NT2/D1 (cell line): ENCODE data around the gene PSMF1.

Experiments
- DNase-seq: peaks from one replicate; pipeline ENCODE4 v3.0.0-alpha.2; 2011; ENCODE audit warnings: low read depth, low spot score
- H3K27me3 ChIP-seq: 2 replicates; pipeline ENCODE4 v1.6.0; 2011; ENCODE audit warnings: mild to moderate bottlenecking; ENCODE audit not compliant: insufficient read length, insufficient read depth
- H3K36me3 ChIP-seq: 2 replicates; pipeline ENCODE4 v1.6.1; 2011; ENCODE audit warnings: mild to moderate bottlenecking, low read length, mixed read lengths; ENCODE audit not compliant: insufficient read depth, insufficient read length
- H3K4me1 ChIP-seq: 2 replicates; pipeline ENCODE4 v1.5.1; 2011; ENCODE audit not compliant: insufficient read depth, insufficient read length
- H3K4me3 ChIP-seq: 2 replicates; pipeline ENCODE4 v1.5.1; 2011; ENCODE audit warnings: low read depth; ENCODE audit not compliant: insufficient read length
- H3K9ac ChIP-seq: 2 replicates; pipeline ENCODE4 v1.6.0; 2011; ENCODE audit warnings: low read depth; ENCODE audit not compliant: insufficient read length
- H3K9me3 ChIP-seq: 2 replicates; pipeline ENCODE4 v1.5.1; 2011; ENCODE audit warnings: mild to moderate bottlenecking, low read length; ENCODE audit not compliant: insufficient read depth
- SUZ12 ChIP-seq: IDR thresholded peaks from 2 replicates; pipeline ENCODE4 v1.6.1; 2011; ENCODE audit not compliant: insufficient read length, insufficient read depth; ENCODE audit errors: extremely low read depth
- YY1 ChIP-seq: IDR thresholded peaks from 2 replicates; pipeline ENCODE4 v1.6.1; 2011; ENCODE audit not compliant: insufficient read length, insufficient read depth
- ZNF274 ChIP-seq: IDR thresholded peaks from 2 replicates; pipeline ENCODE4 v1.6.1; 2011; ENCODE audit warnings: mild to moderate bottlenecking, low read depth, low read length

Gene PSMF1

GRCh38 chr20:1202762-1203504 is 84.5 kb downstream of the PSMF1 start, which contains the start of gene C20orf202:
Gene C20orf202, plus strand, starts transcription at chr20:1203454. Its CDS starts 132 bp downstream, at chr20:1203586.
- DNase-seq: no peak
- no peak within 1 kb of the TSS for H3K4me3 ChIP-seq
- H3K36me3 ChIP-seq: no peaks in the 10 kb centered on the region
- no peaks in the 10 kb centered on the region for H3K27me3 ChIP-seq
- TF ChIP-seq SUZ12 (no peak), YY1 (no peak), ZNF274 (no peak)
- no peaks in the 10 kb centered on the region for H3K9me3 ChIP-seq
- H3K9ac ChIP-seq: no peak within 1 kb of the TSS
- H3K4me1 ChIP-seq: no peaks in the 10 kb centered on the region

DNA sequence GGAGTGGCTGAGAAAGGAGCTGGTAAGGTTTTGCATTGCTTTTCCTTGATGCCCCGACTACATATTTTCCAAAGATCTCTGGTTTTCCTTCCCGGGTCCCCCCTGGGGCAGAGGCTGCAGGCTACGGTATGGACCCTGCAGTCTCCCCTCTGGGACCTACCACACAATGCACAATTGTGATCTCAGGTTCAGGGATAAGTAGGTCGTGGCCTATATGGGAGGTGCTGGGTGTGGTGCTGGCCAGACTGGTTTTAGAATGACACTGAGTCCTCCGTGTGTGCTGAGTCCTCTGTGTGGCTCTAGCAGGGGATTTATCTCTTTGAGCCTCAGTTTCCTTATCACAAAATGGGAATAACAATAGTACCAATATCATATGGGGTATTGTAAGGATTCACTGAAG is 85.2 kb downstream of the PSMF1 start:
- Histone ChIP-seq H3K9me3 (no peaks in the 10 kb centered on the region), H3K4me3 (no peak overlapping the region), H3K36me3 (no peaks in the 10 kb centered on the region), H3K4me1 (no peaks in the 10 kb centered on the region), H3K9ac (no peak overlapping the region), H3K27me3 (no peaks in the 10 kb centered on the region)
- no peak for DNase-seq
- TF ChIP-seq SUZ12 (no peak), ZNF274 (no peak), YY1 (no peak)

- no peaks in the 10 kb centered on the region for H3K4me1 ChIP-seq
- no peaks in the 10 kb centered on the region for H3K36me3 ChIP-seq
- H3K27me3 ChIP-seq: no peaks in the 10 kb centered on the region
- no peak overlapping the region for H3K9ac ChIP-seq
- H3K9me3 ChIP-seq: no peaks in the 10 kb centered on the region
- TF ChIP-seq ZNF274: no peak
- no peak for TF ChIP-seq YY1
- no peak for TF ChIP-seq SUZ12
- no peak for DNase-seq
- H3K4me3 ChIP-seq: no peak overlapping the region
Measured at GRCh38 chr20:1204113-1204512, 85.7 kb downstream of the PSMF1 start.

DNA sequence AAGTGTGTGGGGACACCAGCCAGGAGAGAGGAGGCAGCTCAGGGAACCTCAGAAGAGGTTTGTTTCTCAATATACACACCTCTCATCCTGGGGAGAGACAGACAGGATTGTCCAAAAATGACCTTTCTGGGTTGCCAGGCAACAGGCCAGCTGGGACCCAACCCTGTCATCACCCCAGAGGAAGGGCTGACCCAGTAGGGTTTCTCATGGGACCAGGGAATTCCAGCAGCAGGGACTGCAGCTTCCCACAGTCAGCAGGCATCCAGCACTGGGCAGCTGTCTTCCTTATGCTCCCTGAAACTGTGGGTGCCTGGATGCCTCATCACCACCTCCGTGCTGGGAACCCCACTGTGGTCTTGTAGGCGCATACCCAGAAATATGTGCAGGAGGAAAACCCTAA is 86.2 kb downstream of the PSMF1 start:
- no peaks in the 10 kb centered on the region for H3K36me3 ChIP-seq
- TF ChIP-seq YY1 (no peak), SUZ12 (no peak), ZNF274 (no peak)

GRCh38 chr20:1205802-1206201 is 87.4 kb downstream of the PSMF1 start:
- no peaks in the 10 kb centered on the region for H3K9me3 ChIP-seq
- no peaks in the 10 kb centered on the region for H3K4me1 ChIP-seq
- TF ChIP-seq ZNF274 (no peak), SUZ12 (no peak), YY1 (no peak)
- no peak overlapping the region for H3K9ac ChIP-seq
- no peaks in the 10 kb centered on the region for H3K27me3 ChIP-seq
- no peak overlapping the region for H3K4me3 ChIP-seq
- no peaks in the 10 kb centered on the region for H3K36me3 ChIP-seq
- DNase-seq: no peak

More for the DNA sequence above, 86.2 kb downstream of the PSMF1 start:
- Histone ChIP-seq H3K9me3 (no peaks in the 10 kb centered on the region), H3K4me1 (no peaks in the 10 kb centered on the region), H3K27me3 (no peaks in the 10 kb centered on the region), H3K4me3 (no peak overlapping the region), H3K9ac (no peak overlapping the region)
- DNase-seq: no peak

DNA sequence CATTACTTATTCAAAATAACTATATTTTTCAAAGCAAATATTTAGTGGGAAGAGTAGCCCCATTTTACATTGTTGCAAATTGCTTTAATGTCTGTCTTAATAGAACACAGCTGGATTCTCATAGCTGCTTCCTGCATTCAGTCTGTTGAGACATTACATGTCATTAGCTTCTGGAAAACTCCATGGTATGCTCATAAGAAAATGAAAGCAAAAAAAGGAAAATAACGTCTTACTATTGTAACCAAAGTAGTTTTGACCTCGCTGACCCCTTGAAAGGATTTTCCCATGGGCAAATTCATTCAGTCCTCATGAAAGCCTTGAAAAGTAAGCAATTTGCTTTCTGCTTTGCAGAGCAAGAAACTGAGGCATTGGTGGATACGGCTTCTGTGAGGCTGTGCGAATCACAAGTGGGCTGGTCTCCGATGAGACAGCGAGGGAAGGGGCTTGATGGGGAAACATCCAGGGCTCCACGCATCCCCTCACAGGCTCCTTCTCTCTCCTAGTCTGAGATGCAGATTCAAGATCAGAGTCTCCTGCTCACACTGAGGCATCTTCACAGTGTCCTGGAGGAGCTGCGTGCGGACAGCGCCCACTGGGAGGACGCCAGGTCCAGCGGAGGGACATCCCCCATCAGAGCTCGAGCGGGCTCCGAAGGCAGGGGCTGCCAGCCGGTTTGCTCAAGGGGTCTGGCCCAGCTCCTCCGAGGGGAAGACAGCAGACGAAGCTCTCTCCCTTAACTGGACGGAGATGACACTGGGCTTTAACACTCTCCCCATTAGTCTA is 88.2 kb downstream of the PSMF1 start:
- H3K9ac ChIP-seq: no peak overlapping the region
- no peaks in the 10 kb centered on the region for H3K9me3 ChIP-seq
- no peaks in the 10 kb centered on the region for H3K27me3 ChIP-seq
- no peak overlapping the region for H3K4me3 ChIP-seq
- no peaks in the 10 kb centered on the region for H3K36me3 ChIP-seq
- TF ChIP-seq YY1: no peak
- no peak for TF ChIP-seq SUZ12
- no peak for TF ChIP-seq ZNF274
- no peaks in the 10 kb centered on the region for H3K4me1 ChIP-seq
- no peak for DNase-seq

DNA sequence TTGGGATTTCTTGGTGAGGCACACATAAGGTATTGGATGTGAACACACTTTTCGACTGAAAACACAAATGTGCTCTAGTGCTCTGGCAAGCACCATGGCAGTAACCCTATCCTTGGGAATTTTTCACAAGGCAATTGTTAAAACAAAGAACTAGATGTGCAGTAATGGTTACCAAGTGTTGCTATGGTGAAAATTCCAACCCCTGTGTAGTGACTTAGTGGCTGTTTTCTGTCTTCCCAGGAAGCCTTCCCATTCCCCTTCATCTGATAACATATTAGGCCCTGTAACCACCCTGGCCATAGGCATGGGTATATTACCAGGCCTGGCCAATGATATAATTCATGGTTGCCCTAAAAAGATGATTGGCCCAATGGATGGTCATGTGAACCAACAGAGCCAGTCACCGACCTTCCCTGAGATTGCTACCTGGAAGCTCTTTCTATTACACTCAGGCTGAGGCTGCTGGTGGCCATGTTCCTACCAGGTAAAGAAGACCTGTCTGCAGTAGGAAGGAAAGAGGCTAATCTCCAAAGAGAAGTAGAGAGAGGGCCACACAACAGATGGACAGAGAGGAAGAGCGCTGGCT is 89.0 kb downstream of the PSMF1 start:
- no peak for DNase-seq
- H3K36me3 ChIP-seq: no peaks in the 10 kb centered on the region
- no peaks in the 10 kb centered on the region for H3K9me3 ChIP-seq
- H3K27me3 ChIP-seq: no peaks in the 10 kb centered on the region
- no peaks in the 10 kb centered on the region for H3K4me1 ChIP-seq
- TF ChIP-seq YY1 (no peak), ZNF274 (no peak), SUZ12 (no peak)
- no peak overlapping the region for H3K4me3 ChIP-seq
- H3K9ac ChIP-seq: no peak overlapping the region
